Measurements from ENCODE around the gene CD300LF. TPM values are rescaled to one million over a fixed set of nuclear protein-coding genes. Genes with fewer than 3 reads are reported as not detected.
A peak's percentile ranks its signal among the peaks of the same experiment; 100 is the strongest.

Gene CD300LF
- polyA plus RNA-seq, 3 donors: 112 to 184 (median 175) TPM

DNA sequence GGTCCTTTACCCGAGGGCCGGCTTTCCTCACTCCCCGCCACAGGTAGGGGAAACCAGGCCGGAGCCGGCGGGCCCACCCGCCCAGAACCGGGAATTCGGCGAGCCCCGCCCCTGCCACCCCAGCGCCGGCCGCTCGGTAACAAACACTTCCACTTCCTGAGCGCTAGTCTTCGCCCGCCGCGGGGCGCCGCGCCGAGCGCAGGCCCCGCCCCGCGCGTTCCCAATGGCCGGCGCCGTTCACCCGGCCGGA lies 35.5 kb upstream of the CD300LF start:
- intact Hi-C loops (cut with micrococcal nuclease): loop anchor here (2.0 to 10.0 kb wide), 2 partner anchors 31 to 207 kb away; no protein-coding TSS in a partner anchor
- Histone ChIP-seq H3K36me3 (replicated peaks in 1 of 2; ENCODE audit: control insufficient read depth in 1 of 2, insufficient read depth in 2 of 2, low read length in 2 of 2) (peaks cover 0 to 9% of the 10 kb centered on the region in 2 donors), H4K20me1 (ENCODE audit: insufficient read depth, low read length) (peaks cover 47% of the 10 kb centered on the region), H3K9me3 (replicated peaks in 1 of 2; ENCODE audit: control insufficient read depth in 1 of 2, insufficient read depth in 1 of 2, low read length in 2 of 2) (no peaks in the 10 kb centered on the region), H3K4me3 (replicated peaks in 1 of 3; ENCODE audit: low read depth in 2 of 3, low read length in 3 of 3) (peak overlapping the region; percentile 37 to 98 (median 55)), H3K4me1 (ENCODE audit: control insufficient read depth in 1 of 2, insufficient read depth in 2 of 2, low read length in 2 of 2) (peaks cover 75 to 88% of the 10 kb centered on the region in 2 donors), H3K27ac (ENCODE audit: low read depth in 1 of 2, low read length in 2 of 2) (peak overlapping the region; percentile 18 to 64), H3K27me3 (ENCODE audit: control insufficient read depth in 2 of 2, insufficient read depth in 2 of 2, low read length in 2 of 2) (no peaks in the 10 kb centered on the region), H2AFZ (ENCODE audit: insufficient read depth, low read depth, low read length, poor library complexity, severe bottlenecking) (no peak overlapping the region), H3K79me2 (ENCODE audit: insufficient read depth, low read length) (peaks cover 71% of the 10 kb centered on the region), H3K4me2 (replicated peaks; ENCODE audit: extremely low read depth, low read length, poor library complexity, severe bottlenecking) (peak overlapping the region; percentile 82), H3K9ac (ENCODE audit: insufficient read depth, low read length, poor library complexity, severe bottlenecking) (peak overlapping the region; percentile 92)
- no peak for DNase-seq
- H3K27me3 Mint-ChIP-seq (ENCODE audit: low read depth in 3 of 3): no peaks in the 10 kb centered on the region
- peaks cover 0 to 2% (median 0%) of the 10 kb centered on the region in 7 donors for H3K9me3 Mint-ChIP-seq
- H3K27ac Mint-ChIP-seq: peak overlapping the region in 6 of 7 donors; percentile 37 to 88 (median 82)
- peak overlapping the region; percentile 48 to 71 for H3K4me3 Mint-ChIP-seq
- WGBS (ENCODE audit: insufficient coverage): 0% methylated on average over 34 of the region's 34 CpGs
- peaks cover 24 to 27% of the 10 kb centered on the region in 2 donors for H3K36me3 Mint-ChIP-seq
- peaks cover 74% of the 10 kb centered on the region for H3K4me1 Mint-ChIP-seq
- TF ChIP-seq, protein P1, sequence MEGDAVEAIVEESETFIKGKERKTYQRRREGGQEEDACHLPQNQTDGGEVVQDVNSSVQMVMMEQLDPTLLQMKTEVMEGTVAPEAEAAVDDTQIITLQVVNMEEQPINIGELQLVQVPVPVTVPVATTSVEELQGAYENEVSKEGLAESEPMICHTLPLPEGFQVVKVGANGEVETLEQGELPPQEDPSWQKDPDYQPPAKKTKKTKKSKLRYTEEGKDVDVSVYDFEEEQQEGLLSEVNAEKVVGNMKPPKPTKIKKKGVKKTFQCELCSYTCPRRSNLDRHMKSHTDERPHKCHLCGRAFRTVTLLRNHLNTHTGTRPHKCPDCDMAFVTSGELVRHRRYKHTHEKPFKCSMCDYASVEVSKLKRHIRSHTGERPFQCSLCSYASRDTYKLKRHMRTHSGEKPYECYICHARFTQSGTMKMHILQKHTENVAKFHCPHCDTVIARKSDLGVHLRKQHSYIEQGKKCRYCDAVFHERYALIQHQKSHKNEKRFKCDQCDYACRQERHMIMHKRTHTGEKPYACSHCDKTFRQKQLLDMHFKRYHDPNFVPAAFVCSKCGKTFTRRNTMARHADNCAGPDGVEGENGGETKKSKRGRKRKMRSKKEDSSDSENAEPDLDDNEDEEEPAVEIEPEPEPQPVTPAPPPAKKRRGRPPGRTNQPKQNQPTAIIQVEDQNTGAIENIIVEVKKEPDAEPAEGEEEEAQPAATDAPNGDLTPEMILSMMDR (IDR thresholded peaks at IDR 0.05): no peak

DNA sequence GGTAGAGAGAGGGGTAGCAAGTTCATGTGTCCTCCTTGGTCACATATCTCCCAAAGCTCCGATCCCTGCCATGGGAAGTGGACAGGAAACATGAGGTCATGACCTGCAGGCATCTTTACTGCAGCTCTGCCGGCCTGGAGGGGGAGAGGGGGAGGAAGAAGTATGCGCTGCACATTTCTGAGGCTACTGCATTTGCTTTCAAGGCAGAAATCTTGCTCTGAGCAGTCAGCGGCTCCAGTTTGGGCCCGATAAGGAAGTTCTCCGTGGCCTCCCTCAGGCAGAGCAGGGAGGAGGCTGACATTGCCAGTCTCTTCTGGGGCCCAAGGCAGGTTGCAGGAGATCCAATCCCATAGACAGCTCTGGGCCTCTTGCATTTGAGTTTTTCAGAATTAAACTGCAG lies 34.2 kb upstream of the CD300LF start:
- Mint-ChIP-seq H3K27ac (peak overlapping the region; percentile 46 to 85 (median 79)), H3K36me3 (peaks cover 15 to 19% of the 10 kb centered on the region in 2 donors), H3K4me3 (peak overlapping the region; percentile 60 to 71), H3K9me3 (peaks cover 0 to 2% (median 0%) of the 10 kb centered on the region in 7 donors), H3K27me3 (ENCODE audit: low read depth in 3 of 3) (no peaks in the 10 kb centered on the region), H3K4me1 (peaks cover 74% of the 10 kb centered on the region)
- Histone ChIP-seq H3K36me3 (replicated peaks in 1 of 2; ENCODE audit: control insufficient read depth in 1 of 2, insufficient read depth in 2 of 2, low read length in 2 of 2) (no peaks in the 10 kb centered on the region), H3K9me3 (replicated peaks in 1 of 2; ENCODE audit: control insufficient read depth in 1 of 2, insufficient read depth in 1 of 2, low read length in 2 of 2) (no peaks in the 10 kb centered on the region), H3K4me1 (ENCODE audit: control insufficient read depth in 1 of 2, insufficient read depth in 2 of 2, low read length in 2 of 2) (peaks cover 77 to 88% of the 10 kb centered on the region in 2 donors), H2AFZ (ENCODE audit: insufficient read depth, low read depth, low read length, poor library complexity, severe bottlenecking) (no peak overlapping the region), H4K20me1 (ENCODE audit: insufficient read depth, low read length) (peaks cover 34% of the 10 kb centered on the region), H3K79me2 (ENCODE audit: insufficient read depth, low read length) (peaks cover 63% of the 10 kb centered on the region), H3K9ac (ENCODE audit: insufficient read depth, low read length, poor library complexity, severe bottlenecking) (no peak overlapping the region), H3K27ac (ENCODE audit: low read depth in 1 of 2, low read length in 2 of 2) (peak overlapping the region; percentile 30 to 33), H3K4me3 (replicated peaks in 1 of 3; ENCODE audit: low read depth in 2 of 3, low read length in 3 of 3) (peak overlapping the region in 1 of 3 experiments; percentile 98), H3K4me2 (replicated peaks; ENCODE audit: extremely low read depth, low read length, poor library complexity, severe bottlenecking) (peak overlapping the region; percentile 82), H3K27me3 (ENCODE audit: control insufficient read depth in 2 of 2, insufficient read depth in 2 of 2, low read length in 2 of 2) (no peaks in the 10 kb centered on the region)
- intact Hi-C loops (cut with micrococcal nuclease): loop anchor here in 1 of 2 donors (10.0 kb wide), 1 partner anchor 208 kb away; no protein-coding TSS in a partner anchor
- 8% methylated on average over 5 of the region's 6 CpGs for WGBS (ENCODE audit: insufficient coverage)
- TF ChIP-seq, protein P1 (IDR thresholded peaks at IDR 0.05): no peak
- DNase-seq: peak in 2 of 3 donors; percentile 51 to 58

Measured in CD14-positive monocyte (primary cell).